Left ventricle myocardium inferior (tissue), 1 donor: Measurements from ENCODE around the gene INKA2. TPM values are rescaled to one million over a fixed set of nuclear protein-coding genes. Genes with fewer than 3 reads are reported as not detected.

ENCODE experiments used
- DNase-seq: peaks from one replicate; pipeline ENCODE4 v3.0.0-alpha.2; 2020
- H3K27ac ChIP-seq: fragments of 200-600 bp; replicated peaks from 2 replicates; pipeline ENCODE4 v1.8.0; 2021
- H3K27me3 ChIP-seq: fragments of 200-600 bp; 2 replicates; pipeline ENCODE4 v1.8.0; 2021; ENCODE audit warnings: low read depth
- H3K36me3 ChIP-seq: fragments of 200-600 bp; 2 replicates; pipeline ENCODE4 v1.8.0; 2021
- H3K4me1 ChIP-seq: fragments of 200-600 bp; 2 replicates; pipeline ENCODE4 v1.8.0; 2021
- H3K4me3 ChIP-seq: fragments of 200-600 bp; 2 replicates; pipeline ENCODE4 v1.8.0; 2021; ENCODE audit warnings: mild to moderate bottlenecking, moderate library complexity
- H3K9me3 ChIP-seq: fragments of 200-600 bp; replicated peaks from 2 replicates; pipeline ENCODE4 v1.8.0; 2021
- CTCF ChIP-seq: fragments of 200-600 bp; IDR thresholded peaks from 2 replicates; pipeline ENCODE4 v1.8.0; 2021; ENCODE audit warnings: antibody characterized with exemption, mild to moderate bottlenecking, borderline replicate concordance
- intact Hi-C: fragments of 100-400 bp; cut with micrococcal nuclease; formaldehyde crosslinking; loops from one replicate; pipeline ENCODE4 v1.11.0; 2022
- total RNA-seq: library from RNA; stranded (reverse); fragmentation: NEBNext Ultra II Directional; extraction: Animal tissue kit (Norgen Biotek cat#: 25700); gene quantifications from one replicate; pipeline ENCODE4 v1.2.1, GENCODE V29; 2021
- donor health status: DM: no; HTN: yes; CAD: no; lungs with severe emphysema.

INKA2 gene
- total RNA-seq, 1 donor from 2014 or later = 24.3 TPM

- TF ChIP-seq CTCF = no peak
- H3K4me3 ChIP-seq = no peak overlapping the region
- H3K9me3 ChIP-seq = no peaks in the 10 kb centered on the region
- H3K27ac ChIP-seq = no peak overlapping the region
- peaks cover 20% of the 10 kb centered on the region for H3K36me3 ChIP-seq
- intact Hi-C loops = no loop called here
- DNase-seq = no peak
- no peaks in the 10 kb centered on the region for H3K27me3 ChIP-seq
- peaks cover 8% of the 10 kb centered on the region for H3K4me1 ChIP-seq
These were observed 38.9 kb upstream of the INKA2 start for GRCh38 chr1:111778066-111778465.

DNA sequence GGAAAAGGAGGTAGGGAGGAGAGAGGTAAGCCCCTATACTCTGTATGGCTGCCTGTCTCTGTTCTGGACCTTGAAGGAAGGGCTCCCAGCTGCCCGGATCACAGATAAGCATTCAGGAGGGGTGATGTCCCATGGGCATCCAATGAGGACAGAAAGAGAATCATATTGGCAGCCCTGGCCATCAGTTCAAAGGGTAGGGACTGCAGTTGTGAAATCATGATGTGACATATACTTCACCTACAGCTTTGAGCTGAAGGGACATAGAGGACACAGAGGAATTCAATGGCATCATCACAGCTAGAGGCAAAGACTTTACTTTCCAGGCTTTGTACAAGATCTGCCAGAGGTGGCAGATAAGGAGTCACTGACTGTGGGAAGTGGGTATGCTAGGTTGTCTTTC, 38.1 kb upstream of the INKA2 start:
- Histone ChIP-seq H3K9me3 (no peaks in the 10 kb centered on the region), H3K4me1 (peaks cover 8% of the 10 kb centered on the region), H3K4me3 (no peak overlapping the region), H3K27ac (no peak overlapping the region), H3K36me3 (peaks cover 20% of the 10 kb centered on the region), H3K27me3 (no peaks in the 10 kb centered on the region)
- TF ChIP-seq CTCF = no peak
- no peak for DNase-seq
- intact Hi-C loops = no loop called here

DNA sequence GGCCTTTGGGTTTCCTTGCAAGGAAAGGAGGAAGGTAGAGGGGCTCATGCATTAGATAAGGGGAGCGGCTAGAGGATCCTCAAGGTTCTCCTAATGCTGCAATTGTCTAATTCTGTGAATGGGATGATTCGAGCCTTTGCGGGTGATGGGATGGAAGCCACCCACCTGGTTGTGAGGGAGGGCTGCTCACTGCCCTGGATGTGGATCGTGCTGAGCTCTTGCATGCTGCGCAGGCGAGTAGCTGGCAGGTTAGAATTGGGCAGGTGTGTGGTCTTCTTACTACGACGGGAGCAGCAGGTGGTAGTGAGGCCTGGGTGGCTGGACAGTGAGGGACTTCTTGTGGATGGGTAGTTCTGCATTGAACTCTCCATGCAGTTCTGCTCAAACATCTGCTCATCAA, 37.7 kb upstream of the INKA2 start:
- peaks cover 8% of the 10 kb centered on the region for H3K4me1 ChIP-seq
- H3K4me3 ChIP-seq = no peak overlapping the region
- intact Hi-C loops = no loop called here
- H3K27ac ChIP-seq = no peak overlapping the region
- no peak for DNase-seq
- no peaks in the 10 kb centered on the region for H3K27me3 ChIP-seq
- no peaks in the 10 kb centered on the region for H3K9me3 ChIP-seq
- H3K36me3 ChIP-seq = peaks cover 20% of the 10 kb centered on the region
- TF ChIP-seq CTCF = no peak

DNA sequence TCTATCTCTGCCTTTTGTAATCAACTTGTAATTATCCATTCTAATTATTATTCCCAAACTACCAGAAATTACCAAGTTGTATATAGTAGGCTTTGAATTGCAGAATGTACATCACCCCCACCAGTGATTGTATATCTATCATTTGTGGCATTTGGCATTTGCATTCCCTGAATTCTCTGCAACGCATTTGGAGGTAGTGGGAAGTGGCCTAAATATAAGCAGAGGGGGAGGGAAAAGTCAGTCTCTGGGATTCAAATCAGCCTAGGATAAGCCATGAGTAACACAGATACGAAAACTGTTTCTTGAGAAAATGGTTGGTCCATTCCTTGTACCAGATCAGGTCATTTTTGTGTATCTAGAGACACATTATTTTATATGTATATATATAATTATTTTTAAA, 37.2 kb upstream of the INKA2 start:
- no peak for DNase-seq
- Histone ChIP-seq H3K9me3 (no peaks in the 10 kb centered on the region), H3K27ac (no peak overlapping the region), H3K4me1 (peaks cover 8% of the 10 kb centered on the region), H3K27me3 (no peaks in the 10 kb centered on the region), H3K4me3 (no peak overlapping the region), H3K36me3 (peaks cover 20% of the 10 kb centered on the region)
- TF ChIP-seq CTCF = no peak
- intact Hi-C loops = no loop called here

- H3K9me3 ChIP-seq = no peaks in the 10 kb centered on the region
- TF ChIP-seq CTCF = no peak
- peaks cover 8% of the 10 kb centered on the region for H3K4me1 ChIP-seq
- H3K27me3 ChIP-seq = no peaks in the 10 kb centered on the region
- no peak for DNase-seq
- intact Hi-C loops = no loop called here
- H3K27ac ChIP-seq = no peak overlapping the region
- H3K4me3 ChIP-seq = no peak overlapping the region
- peaks cover 20% of the 10 kb centered on the region for H3K36me3 ChIP-seq
These were observed 36.8 kb upstream of the INKA2 start for GRCh38 chr1:111775966-111776365.

DNA sequence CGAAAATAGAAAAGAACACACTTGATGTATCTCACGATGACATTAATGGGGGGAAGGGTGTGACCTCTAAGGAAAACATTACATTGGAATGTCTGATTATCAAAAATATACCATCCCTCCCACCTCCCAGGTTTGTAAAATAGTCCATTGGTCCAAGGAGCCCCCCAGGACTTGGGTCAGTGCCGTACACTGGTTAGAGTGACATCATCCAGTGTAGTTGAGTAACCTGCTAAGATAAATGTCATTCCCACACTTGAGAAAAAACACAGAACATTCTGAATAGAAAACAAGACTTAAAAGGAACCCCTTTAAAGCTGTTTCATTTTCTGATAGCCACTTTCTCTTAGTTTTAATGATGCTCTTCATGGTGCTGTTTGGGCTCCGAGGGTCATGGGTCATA, 31.7 kb upstream of the INKA2 start:
- intact Hi-C loops = no loop called here
- no peak overlapping the region for H3K27ac ChIP-seq
- no peak for DNase-seq
- no peaks in the 10 kb centered on the region for H3K27me3 ChIP-seq
- no peak for TF ChIP-seq CTCF
- peaks cover 5% of the 10 kb centered on the region for H3K4me1 ChIP-seq
- no peak overlapping the region for H3K4me3 ChIP-seq
- no peaks in the 10 kb centered on the region for H3K9me3 ChIP-seq
- peaks cover 39% of the 10 kb centered on the region for H3K36me3 ChIP-seq
